CD4-positive, alpha-beta T cell treated with Interleukin-15 for 1 hour (primary cell): ENCODE data around the gene PCNX4.

Source experiments
- DNase-seq: peaks from one replicate; pipeline ENCODE4 v3.0.0-alpha.2; 2020

Gene PCNX4

DNA sequence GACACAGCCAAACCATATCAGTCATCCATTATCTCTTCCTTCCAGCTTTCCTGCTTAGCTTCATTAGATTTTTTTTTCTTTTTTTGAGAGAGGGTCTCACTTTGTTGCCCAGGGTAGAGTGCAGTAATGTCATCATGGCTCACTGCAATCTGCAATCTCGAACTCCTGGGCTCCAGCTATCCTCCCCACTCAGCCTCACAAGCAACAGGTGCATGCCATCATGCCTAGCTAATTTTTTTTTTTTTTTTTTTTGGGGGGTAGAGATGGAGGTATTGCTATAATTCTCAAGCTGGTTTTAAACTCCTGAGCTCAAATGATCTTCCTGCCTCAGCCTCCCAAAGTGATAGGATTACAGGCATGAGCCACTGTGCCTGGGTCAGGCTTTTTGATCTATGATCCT lies 119.0 kb downstream of the PCNX4 start:
- DNase-seq: no peak

DNA sequence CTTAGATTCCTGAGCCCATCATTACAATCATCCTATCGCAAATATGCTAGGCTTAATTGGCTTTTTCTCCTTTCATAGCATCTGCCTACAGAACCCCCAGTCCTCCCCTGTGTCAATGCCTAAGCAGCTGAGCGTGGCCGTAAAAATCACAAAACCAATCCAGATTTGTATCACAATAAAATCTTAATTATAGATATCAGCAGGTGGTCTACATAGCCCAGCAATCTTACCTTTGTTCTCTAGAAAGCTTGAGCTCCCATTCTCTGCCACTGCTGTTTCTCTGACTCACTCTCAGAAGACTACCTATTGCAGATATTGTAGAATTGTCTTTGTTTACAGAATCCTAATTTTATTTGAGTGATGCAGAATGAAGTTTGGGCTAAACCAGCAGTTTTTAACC lies 119.4 kb downstream of the PCNX4 start:
- no peak for DNase-seq

DNA sequence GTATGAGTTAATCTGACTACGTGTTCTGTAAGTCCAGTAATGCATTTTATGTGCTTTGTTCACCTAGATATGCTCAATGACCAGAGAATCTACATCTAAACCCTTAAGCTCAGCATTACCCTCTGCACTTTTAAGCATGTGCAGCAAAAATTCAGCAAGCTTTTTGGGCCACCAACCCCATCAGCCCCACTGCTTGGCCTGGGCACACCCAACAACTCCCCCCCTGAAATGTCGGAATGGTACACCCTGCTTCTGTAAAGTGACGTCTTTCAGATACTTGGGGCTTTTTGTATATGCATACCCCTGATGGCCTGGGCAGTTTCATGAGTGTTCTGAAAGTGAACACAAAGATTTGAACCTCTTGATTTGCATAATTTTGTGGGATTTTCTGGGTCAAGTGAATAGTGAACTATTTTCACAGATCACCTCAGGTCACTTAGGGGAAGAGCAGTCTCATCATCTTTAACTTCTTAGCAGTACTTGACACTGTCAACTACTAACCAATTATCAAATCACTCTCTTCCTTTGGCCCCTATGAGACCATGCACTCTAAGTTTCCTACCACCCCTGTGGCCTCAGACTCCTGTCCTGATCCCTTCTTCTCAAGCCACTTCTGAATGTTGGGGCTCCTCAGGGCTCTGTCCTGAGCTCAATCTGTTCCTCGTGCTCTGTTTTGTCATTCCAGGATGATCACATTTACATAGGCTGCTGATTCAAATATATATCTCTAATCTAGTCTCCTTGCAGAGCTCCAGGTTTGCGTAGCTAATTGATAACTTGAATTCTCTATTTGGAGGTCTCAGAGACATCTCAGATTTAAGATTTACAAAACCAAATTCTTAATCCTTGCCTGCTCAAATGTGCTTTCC lies 121.0 kb downstream of the PCNX4 start:
- DNase-seq: no peak

DNA sequence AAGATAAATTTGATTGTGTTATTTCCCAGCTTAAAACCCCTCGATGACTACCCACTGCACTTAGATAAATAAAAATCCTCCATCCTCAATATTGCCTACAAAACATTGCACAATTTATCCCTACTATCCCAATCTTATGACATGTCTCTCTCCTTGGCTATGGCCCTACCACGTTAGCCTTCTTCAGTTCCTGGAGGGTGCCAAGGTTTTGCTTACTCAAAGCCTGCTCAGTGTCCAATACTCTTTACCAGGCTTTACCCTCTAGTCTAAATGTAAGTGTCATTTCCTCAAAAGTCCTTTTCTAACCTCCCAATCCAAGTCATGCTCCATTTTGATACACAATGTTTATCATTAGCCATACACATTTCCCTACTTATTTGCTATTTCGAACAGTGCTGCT lies 122.3 kb downstream of the PCNX4 start:
- DNase-seq: no peak

GRCh38 chr14:60214415-60215126 lies 122.8 kb downstream of the PCNX4 start:
- no peak for DNase-seq

GRCh38 chr14:60215127-60215444 lies 123.4 kb downstream of the PCNX4 start:
- DNase-seq: no peak

- no peak for DNase-seq
These were observed 124.0 kb downstream of the PCNX4 start for GRCh38 chr14:60215520-60216420.

DNA sequence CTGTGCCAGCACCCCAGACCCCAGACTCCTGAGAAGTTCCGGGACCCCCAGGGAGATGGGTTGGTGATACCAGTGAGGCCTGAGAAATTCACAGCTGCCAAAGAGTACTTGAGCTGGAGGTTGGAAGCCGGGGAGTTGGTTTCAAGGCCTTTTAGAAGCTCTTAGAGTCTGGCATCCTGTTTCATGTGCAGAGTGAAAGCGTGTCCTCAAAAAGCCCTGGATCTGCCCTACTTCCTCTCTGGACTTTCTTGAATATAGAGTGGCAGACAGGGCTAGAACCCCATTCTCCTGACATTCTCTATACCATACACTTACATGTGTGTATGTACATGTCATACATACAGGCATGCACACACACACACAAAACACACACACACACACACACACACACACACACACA lies 126.0 kb downstream of the PCNX4 start:
- DNase-seq: no peak
